Measurements from ENCODE around the gene AIG1. TPM values are rescaled to one million over a fixed set of nuclear protein-coding genes. Genes with fewer than 3 reads are reported as not detected.
"Not testable (repeated sequence)": the region's sequence is repeated elsewhere in the genome, so short reads cannot be mapped to it uniquely, and the experiment has no call there.

Gene AIG1
- total RNA-seq, 1 experiment from 2014 or later = 18.6 TPM

GRCh38 chr6:143293523-143293922, 232.8 kb downstream of the AIG1 start:
- Histone ChIP-seq H3K36me3 (replicated peaks; ENCODE audit: control insufficient read depth, insufficient read depth, low read length) (no peaks in the 10 kb centered on the region), H3K27me3 (ENCODE audit: control insufficient read depth, insufficient read depth, low read length) (no peaks in the 10 kb centered on the region), H3K4me3 (ENCODE audit: insufficient read depth, low read depth, low read length) (no peak overlapping the region)
- no peak for DNase-seq

GRCh38 chr6:143294265-143294860, 233.7 kb downstream of the AIG1 start:
- no peak for DNase-seq
- no peaks in the 10 kb centered on the region for H3K27me3 ChIP-seq (ENCODE audit: control insufficient read depth, insufficient read depth, low read length)
- no peaks in the 10 kb centered on the region for H3K36me3 ChIP-seq (replicated peaks; ENCODE audit: control insufficient read depth, insufficient read depth, low read length)
- no peak overlapping the region for H3K4me3 ChIP-seq (ENCODE audit: insufficient read depth, low read depth, low read length)

- no peaks in the 10 kb centered on the region for H3K27me3 ChIP-seq (ENCODE audit: control insufficient read depth, insufficient read depth, low read length)
- DNase-seq = no peak
- H3K36me3 ChIP-seq (replicated peaks; ENCODE audit: control insufficient read depth, insufficient read depth, low read length) = no peaks in the 10 kb centered on the region
- no peak overlapping the region for H3K4me3 ChIP-seq (ENCODE audit: insufficient read depth, low read depth, low read length)
These were observed 235.2 kb downstream of the AIG1 start for GRCh38 chr6:143295932-143296331.

- H3K27me3 ChIP-seq (ENCODE audit: control insufficient read depth, insufficient read depth, low read length) = no peaks in the 10 kb centered on the region
- no peak for DNase-seq
These were observed 237.4 kb downstream of the AIG1 start for GRCh38 chr6:143298071-143298470.

GRCh38 chr6:143299253-143300166, 238.8 kb downstream of the AIG1 start:
- Histone ChIP-seq H3K27me3 (ENCODE audit: control insufficient read depth, insufficient read depth, low read length) (no peaks in the 10 kb centered on the region), H3K4me3 (ENCODE audit: insufficient read depth, low read depth, low read length) (no peak overlapping the region), H3K36me3 (replicated peaks; ENCODE audit: control insufficient read depth, insufficient read depth, low read length) (no peaks in the 10 kb centered on the region)
- peak; percentile 7 for DNase-seq

More at GRCh38 chr6:143298071-143298470, 237.4 kb downstream of the AIG1 start:
- no peak overlapping the region for H3K4me3 ChIP-seq (ENCODE audit: insufficient read depth, low read depth, low read length)
- no peaks in the 10 kb centered on the region for H3K36me3 ChIP-seq (replicated peaks; ENCODE audit: control insufficient read depth, insufficient read depth, low read length)

- peak; percentile 7 for DNase-seq
- Histone ChIP-seq H3K4me3 (ENCODE audit: insufficient read depth, low read depth, low read length) (no peak overlapping the region), H3K36me3 (replicated peaks; ENCODE audit: control insufficient read depth, insufficient read depth, low read length) (no peaks in the 10 kb centered on the region), H3K27me3 (ENCODE audit: control insufficient read depth, insufficient read depth, low read length) (no peaks in the 10 kb centered on the region)
These were observed 240.5 kb downstream of the AIG1 start for GRCh38 chr6:143301188-143301587.

GRCh38 chr6:143307760-143308159, 247.1 kb downstream of the AIG1 start:
- not testable (repeated sequence) for H3K36me3 ChIP-seq (replicated peaks; ENCODE audit: control insufficient read depth, insufficient read depth, low read length); DNase-seq; H3K27me3 ChIP-seq (ENCODE audit: control insufficient read depth, insufficient read depth, low read length); H3K4me3 ChIP-seq (ENCODE audit: insufficient read depth, low read depth, low read length)

GRCh38 chr6:143313163-143313562, 252.5 kb downstream of the AIG1 start:
- H3K27me3 ChIP-seq (ENCODE audit: control insufficient read depth, insufficient read depth, low read length) = no peaks in the 10 kb centered on the region
- no peak overlapping the region for H3K4me3 ChIP-seq (ENCODE audit: insufficient read depth, low read depth, low read length)
- no peak for DNase-seq
- no peaks in the 10 kb centered on the region for H3K36me3 ChIP-seq (replicated peaks; ENCODE audit: control insufficient read depth, insufficient read depth, low read length)

GRCh38 chr6:143321491-143322086, 260.9 kb downstream of the AIG1 start:
- Histone ChIP-seq H3K27me3 (ENCODE audit: control insufficient read depth, insufficient read depth, low read length) (no peaks in the 10 kb centered on the region), H3K4me3 (ENCODE audit: insufficient read depth, low read depth, low read length) (no peak overlapping the region), H3K36me3 (replicated peaks; ENCODE audit: control insufficient read depth, insufficient read depth, low read length) (no peaks in the 10 kb centered on the region)
- DNase-seq = no peak

GRCh38 chr6:143322386-143322785, 261.7 kb downstream of the AIG1 start:
- Histone ChIP-seq H3K27me3 (ENCODE audit: control insufficient read depth, insufficient read depth, low read length) (no peaks in the 10 kb centered on the region), H3K4me3 (ENCODE audit: insufficient read depth, low read depth, low read length) (no peak overlapping the region), H3K36me3 (replicated peaks; ENCODE audit: control insufficient read depth, insufficient read depth, low read length) (no peaks in the 10 kb centered on the region)
- no peak for DNase-seq

GRCh38 chr6:143323729-143324470, 263.2 kb downstream of the AIG1 start:
- no peak for DNase-seq
- H3K36me3 ChIP-seq (replicated peaks; ENCODE audit: control insufficient read depth, insufficient read depth, low read length) = no peaks in the 10 kb centered on the region
- H3K4me3 ChIP-seq (ENCODE audit: insufficient read depth, low read depth, low read length) = no peak overlapping the region
- H3K27me3 ChIP-seq (ENCODE audit: control insufficient read depth, insufficient read depth, low read length) = no peaks in the 10 kb centered on the region

- H3K4me3 ChIP-seq (ENCODE audit: insufficient read depth, low read depth, low read length) = no peak overlapping the region
These were observed 264.9 kb downstream of the AIG1 start for GRCh38 chr6:143325379-143326140.

GRCh38 chr6:143328876-143329275, 268.2 kb downstream of the AIG1 start:
- H3K27me3 ChIP-seq (ENCODE audit: control insufficient read depth, insufficient read depth, low read length) = no peaks in the 10 kb centered on the region
- H3K4me3 ChIP-seq (ENCODE audit: insufficient read depth, low read depth, low read length) = no peak overlapping the region
- no peak for DNase-seq
- no peaks in the 10 kb centered on the region for H3K36me3 ChIP-seq (replicated peaks; ENCODE audit: control insufficient read depth, insufficient read depth, low read length)

More at GRCh38 chr6:143325379-143326140, 264.9 kb downstream of the AIG1 start:
- no peak for DNase-seq
- no peaks in the 10 kb centered on the region for H3K27me3 ChIP-seq (ENCODE audit: control insufficient read depth, insufficient read depth, low read length)
- no peaks in the 10 kb centered on the region for H3K36me3 ChIP-seq (replicated peaks; ENCODE audit: control insufficient read depth, insufficient read depth, low read length)

- DNase-seq = no peak
- H3K4me3 ChIP-seq (ENCODE audit: insufficient read depth, low read depth, low read length) = no peak overlapping the region
- H3K27me3 ChIP-seq (ENCODE audit: control insufficient read depth, insufficient read depth, low read length) = no peaks in the 10 kb centered on the region
- no peaks in the 10 kb centered on the region; the same call in 1 of the 2 replicates for H3K36me3 ChIP-seq (replicated peaks; ENCODE audit: control insufficient read depth, insufficient read depth, low read length)
These were observed 268.6 kb downstream of the AIG1 start for GRCh38 chr6:143329323-143329722.
